ENCODE data around the gene IQCM. TPM values are rescaled to one million over a fixed set of nuclear protein-coding genes. Genes with fewer than 3 reads are reported as not detected.

The IQCM gene
- total and polyA plus RNA-seq, 2 donors (not counting 3 experiments of a cell fraction or from before 2014, with no cell fraction given), result not detected

- H3K4me3 ChIP-seq (replicated peaks in 1 of 3; ENCODE audit: insufficient read depth in 1 of 3, low read depth in 1 of 3, low read length in 3 of 3), result no peak overlapping the region
- H2AFZ ChIP-seq (ENCODE audit: low read depth, low read length), result no peak overlapping the region
- FAIRE-seq (no peak), DNase-seq (ENCODE audit: low read depth, low spot score) (no peak)
- POLR2A ChIA-PET, result no interaction called here
- no peaks in the 10 kb centered on the region for H3K27me3 ChIP-seq (ENCODE audit: control insufficient read depth in 2 of 2, insufficient read depth in 2 of 2, low read length in 2 of 2)
- H3K9me3 ChIP-seq (replicated peaks; ENCODE audit: control insufficient read depth, insufficient read depth, low read length), result no peaks in the 10 kb centered on the region
- H3K4me2 ChIP-seq (ENCODE audit: insufficient read depth, low read length), result no peak overlapping the region
- TF ChIP-seq POLR2AphosphoS5 (IDR thresholded peaks at IDR 0.05; ENCODE audit: insufficient read depth, low read depth, low read length) (no peak), GATA2 (IDR thresholded peaks at IDR 0.05; ENCODE audit: insufficient read depth, insufficient read length, low read depth, low read length) (no peak), FOS (IDR thresholded peaks at IDR 0.05; ENCODE audit: borderline replicate concordance, insufficient read depth, low read length) (no peak)
- CTCF ChIA-PET, result no interaction called here
- no peaks in the 10 kb centered on the region for H3K79me2 ChIP-seq (ENCODE audit: control insufficient read depth, insufficient read depth, low read length)
- no peak overlapping the region for H3K9ac ChIP-seq (replicated peaks; ENCODE audit: extremely low read depth, insufficient read depth, low read length)
- BruUV-seq (replicated peaks), result no TSS peak
- dilution Hi-C loops (cut with MboI; ENCODE audit: extremely low pct_ligation_motif_present, low sequenced_read_pairs) (no loop called here), intact Hi-C loops (cut with micrococcal nuclease) (no loop called here)
- no peaks in the 10 kb centered on the region for H3K36me3 ChIP-seq (ENCODE audit: control insufficient read depth in 2 of 2, extremely low read depth in 1 of 2, insufficient read depth in 2 of 2, low read length in 2 of 2)
- no peak overlapping the region for H3K27ac ChIP-seq (ENCODE audit: insufficient read depth, low read depth, low read length)
- H3K9me1 ChIP-seq (replicated peaks; ENCODE audit: control insufficient read depth, extremely low read depth, insufficient read depth, low read length), result no peaks in the 10 kb centered on the region
- no peaks in the 10 kb centered on the region for H4K20me1 ChIP-seq (replicated peaks; ENCODE audit: control insufficient read depth, extremely low read depth, insufficient read depth, low read length)
- H3K4me1 ChIP-seq (ENCODE audit: control insufficient read depth, extremely low read depth, insufficient read depth, low read length), result no peaks in the 10 kb centered on the region
Measured at GRCh38 chr4:149306537-149306936, 509.1 kb downstream of the IQCM start.
